Stomach (tissue), 4 donors: ENCODE data around the gene HSPA5.

ENCODE experiments used
- EP300 ChIP-seq: sonication (generic); formaldehyde crosslinking; IDR thresholded peaks from one replicate; pipeline ENCODE4 v1.6.1; 2017; ENCODE audit warnings: antibody characterized with exemption
- POLR2A ChIP-seq, 4 donors: fragments of 450-650 bp; IDR thresholded peaks; one replicate each; pipeline ENCODE4 v1.6.1; 2016; ENCODE audit warnings: antibody characterized with exemption in 4 of 4, control low read depth in 2 of 4, mild to moderate bottlenecking in 1 of 4, moderate library complexity in 1 of 4
- TF ChIP-seq, protein P1 (sequence below), 7 experiments: fragments of 450-650 bp in 4 of 7; fragments of 200-600 bp in 3 of 7; sonication (generic) in 3 of 7; IDR thresholded peaks; one replicate each; pipeline ENCODE4 v1.5.1; 2016 to 2019; ENCODE audit warnings: antibody characterized with exemption in 7 of 7, control low read depth in 2 of 7, mild to moderate bottlenecking in 1 of 7

DNA sequence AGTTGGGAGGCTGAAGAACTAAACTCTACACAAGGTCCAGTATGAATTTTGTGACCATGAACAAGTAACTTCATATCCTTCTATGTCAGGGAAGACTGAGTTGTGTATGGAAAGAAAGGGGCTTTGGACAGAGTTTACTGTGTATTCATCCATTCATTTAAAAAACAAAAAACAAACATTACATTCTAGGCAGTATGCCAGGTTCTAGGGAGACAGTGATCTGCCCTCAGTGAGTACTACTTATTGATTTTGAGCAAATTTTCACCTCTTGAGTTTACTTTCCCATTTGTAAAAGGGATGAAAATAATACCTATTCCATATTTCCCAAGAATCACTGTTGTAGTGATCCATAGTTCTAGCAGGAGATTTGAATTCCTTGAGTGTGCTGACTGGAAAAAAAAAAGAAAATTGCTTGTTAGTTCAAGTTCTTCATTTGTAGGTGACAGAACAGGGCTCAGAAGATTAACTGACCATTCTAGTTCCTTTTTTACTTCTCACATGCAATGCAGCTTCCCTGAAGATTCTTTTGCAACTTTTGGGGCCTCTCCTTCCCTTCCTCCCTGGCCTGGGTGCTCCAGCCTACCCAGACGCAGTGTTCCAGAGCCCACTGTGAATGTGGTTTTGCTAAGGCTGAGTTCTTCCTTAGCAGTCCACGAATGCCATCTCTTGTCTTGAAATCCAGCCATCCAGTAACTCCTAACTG is 17.8 kb upstream of the HSPA5 start:
- TF ChIP-seq, protein P1, sequence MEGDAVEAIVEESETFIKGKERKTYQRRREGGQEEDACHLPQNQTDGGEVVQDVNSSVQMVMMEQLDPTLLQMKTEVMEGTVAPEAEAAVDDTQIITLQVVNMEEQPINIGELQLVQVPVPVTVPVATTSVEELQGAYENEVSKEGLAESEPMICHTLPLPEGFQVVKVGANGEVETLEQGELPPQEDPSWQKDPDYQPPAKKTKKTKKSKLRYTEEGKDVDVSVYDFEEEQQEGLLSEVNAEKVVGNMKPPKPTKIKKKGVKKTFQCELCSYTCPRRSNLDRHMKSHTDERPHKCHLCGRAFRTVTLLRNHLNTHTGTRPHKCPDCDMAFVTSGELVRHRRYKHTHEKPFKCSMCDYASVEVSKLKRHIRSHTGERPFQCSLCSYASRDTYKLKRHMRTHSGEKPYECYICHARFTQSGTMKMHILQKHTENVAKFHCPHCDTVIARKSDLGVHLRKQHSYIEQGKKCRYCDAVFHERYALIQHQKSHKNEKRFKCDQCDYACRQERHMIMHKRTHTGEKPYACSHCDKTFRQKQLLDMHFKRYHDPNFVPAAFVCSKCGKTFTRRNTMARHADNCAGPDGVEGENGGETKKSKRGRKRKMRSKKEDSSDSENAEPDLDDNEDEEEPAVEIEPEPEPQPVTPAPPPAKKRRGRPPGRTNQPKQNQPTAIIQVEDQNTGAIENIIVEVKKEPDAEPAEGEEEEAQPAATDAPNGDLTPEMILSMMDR (IDR thresholded peaks at IDR 0.05) = no peak
- TF ChIP-seq POLR2A (IDR thresholded peaks at IDR 0.05) (no peak), EP300 (no peak)
